Effector CD4-positive, alpha-beta T cell (primary cell): ENCODE measurements around the gene COL5A3.

Experiments
- DNase-seq: peaks from one replicate; pipeline ENCODE4 v3.0.0-alpha.2; 2020

COL5A3 gene

DNA sequence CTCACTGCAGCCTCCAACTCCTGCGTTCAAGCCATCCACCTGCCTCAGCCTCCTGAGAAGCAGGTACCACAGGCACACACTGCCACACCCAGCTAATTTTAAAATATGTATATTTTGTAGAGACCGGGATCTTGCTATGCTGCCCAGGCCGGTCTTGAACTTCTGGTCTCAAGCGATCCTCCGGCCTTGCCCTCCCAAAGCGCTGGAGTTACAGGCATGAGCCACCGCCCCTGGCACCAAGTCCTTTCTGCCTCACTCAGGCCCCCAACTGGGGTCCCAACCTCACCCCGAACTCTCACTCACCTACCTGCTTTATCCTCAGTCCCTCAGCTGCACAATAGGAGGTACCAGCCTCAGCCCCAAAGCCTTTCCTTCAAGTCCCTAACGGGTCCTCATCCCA lies 635 bp upstream of the COL5A3 start:
- DNase-seq = no peak

DNA sequence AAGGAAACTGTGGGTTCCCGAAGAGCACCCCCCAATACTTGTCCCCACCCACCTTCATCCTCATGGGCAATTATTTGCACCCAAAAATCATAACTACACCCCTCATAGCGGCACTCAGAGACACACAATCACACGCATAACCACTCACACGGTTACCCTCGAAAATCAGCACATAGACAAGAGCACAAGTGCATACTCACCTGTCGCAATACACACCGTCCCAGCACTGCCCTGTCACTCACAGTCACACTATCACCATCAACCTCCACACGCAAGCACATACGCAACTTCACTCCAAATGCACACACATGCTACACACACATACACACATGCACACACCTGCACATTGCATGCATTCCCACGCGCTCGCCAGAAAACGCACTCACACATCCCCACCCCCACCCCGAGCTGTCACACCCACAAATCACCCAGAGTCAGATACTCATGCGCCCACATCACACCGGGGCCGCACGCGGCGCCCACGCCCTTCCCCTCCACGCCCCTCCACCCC lies 535 bp downstream of the COL5A3 start:
- DNase-seq = no peak

- DNase-seq = no peak
Observed at GRCh38 chr19:10008184-10008765, 2.0 kb downstream of the COL5A3 start.

GRCh38 chr19:10007371-10008183 lies 2.7 kb downstream of the COL5A3 start:
- DNase-seq = no peak

- no peak for DNase-seq
Observed at GRCh38 chr19:10006752-10007323, 3.5 kb downstream of the COL5A3 start.

DNA sequence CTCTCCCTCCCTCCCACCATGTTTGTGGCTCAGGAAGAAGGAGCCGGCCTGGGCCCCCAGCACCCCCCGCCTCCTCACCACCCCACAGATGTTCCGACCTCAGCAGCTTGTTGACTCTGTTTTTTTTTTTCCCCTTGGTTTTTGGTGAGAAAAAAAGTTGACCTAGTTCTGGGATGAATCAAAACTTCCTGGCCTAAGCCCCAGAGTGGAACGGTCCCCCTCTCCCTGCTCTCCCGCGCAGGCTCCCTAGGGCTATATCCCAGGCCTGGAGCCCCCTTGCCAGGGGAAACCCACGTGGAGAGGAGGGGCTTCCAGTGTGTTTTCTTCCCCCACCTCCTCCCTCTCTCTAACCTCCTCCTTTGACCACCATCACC lies 4.0 kb downstream of the COL5A3 start:
- no peak for DNase-seq

- DNase-seq = no peak
Observed at GRCh38 chr19:10005632-10006334, 4.5 kb downstream of the COL5A3 start.

- no peak for DNase-seq
Observed at GRCh38 chr19:10004617-10005016, 5.7 kb downstream of the COL5A3 start.

DNA sequence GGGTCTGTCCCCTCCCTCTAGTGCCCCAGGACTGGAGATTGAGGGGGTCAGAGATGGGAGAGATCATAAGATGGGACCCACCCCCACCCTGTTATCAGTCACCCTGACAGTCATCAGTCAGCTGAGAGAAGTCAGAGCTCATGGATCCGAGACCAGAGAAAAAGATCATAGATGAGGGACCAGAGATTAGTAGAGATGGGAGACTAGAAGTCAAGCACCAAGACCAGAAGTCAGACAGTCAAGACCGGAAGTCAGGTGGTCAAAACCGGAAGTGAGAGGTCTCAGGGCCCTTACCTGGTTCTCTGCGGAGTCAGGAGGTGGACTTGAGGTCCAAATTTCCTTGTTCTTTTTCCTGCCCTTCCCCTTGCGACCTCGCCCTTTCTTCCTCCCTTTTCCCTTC lies 7.0 kb downstream of the COL5A3 start:
- DNase-seq = no peak

- no peak for DNase-seq
Observed at GRCh38 chr19:10001899-10002298, 8.4 kb downstream of the COL5A3 start.

DNA sequence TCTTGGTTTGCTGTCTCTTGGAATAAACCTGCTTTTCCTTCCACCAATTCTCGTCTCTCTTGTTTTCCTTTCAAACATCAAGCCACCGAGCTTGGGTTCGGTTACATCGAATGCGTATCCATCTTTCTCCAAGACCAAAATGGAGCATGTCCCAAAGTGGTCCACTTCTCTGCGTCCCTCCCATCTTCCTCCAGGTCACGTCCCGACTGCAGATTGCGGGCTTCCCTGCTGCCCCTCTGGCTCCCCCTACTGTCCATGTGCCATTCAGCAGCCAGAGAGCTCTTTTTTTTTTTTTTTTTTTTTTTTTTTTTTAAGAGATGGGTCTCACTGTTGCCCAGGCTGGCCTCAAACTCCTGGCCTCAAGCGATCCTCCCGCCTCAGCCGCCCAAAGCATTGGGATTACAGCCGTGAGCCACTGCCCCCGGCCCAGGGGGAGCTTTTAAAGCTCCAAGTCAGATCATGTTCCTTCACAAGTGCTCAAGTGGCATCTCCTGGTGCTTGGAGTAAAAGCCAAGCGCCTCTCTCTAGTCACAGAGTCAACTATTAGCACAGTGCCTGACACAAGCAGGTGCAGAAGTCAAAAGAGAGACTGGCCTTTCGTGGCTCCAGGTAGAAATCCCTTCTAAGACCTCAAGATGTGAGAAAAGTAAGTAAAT lies 10.0 kb downstream of the COL5A3 start:
- peak; percentile 54 for DNase-seq

- DNase-seq = no peak
Observed at GRCh38 chr19:9996541-9996940, 13.8 kb downstream of the COL5A3 start.

GRCh38 chr19:9995999-9996398 lies 14.3 kb downstream of the COL5A3 start:
- DNase-seq = no peak

DNA sequence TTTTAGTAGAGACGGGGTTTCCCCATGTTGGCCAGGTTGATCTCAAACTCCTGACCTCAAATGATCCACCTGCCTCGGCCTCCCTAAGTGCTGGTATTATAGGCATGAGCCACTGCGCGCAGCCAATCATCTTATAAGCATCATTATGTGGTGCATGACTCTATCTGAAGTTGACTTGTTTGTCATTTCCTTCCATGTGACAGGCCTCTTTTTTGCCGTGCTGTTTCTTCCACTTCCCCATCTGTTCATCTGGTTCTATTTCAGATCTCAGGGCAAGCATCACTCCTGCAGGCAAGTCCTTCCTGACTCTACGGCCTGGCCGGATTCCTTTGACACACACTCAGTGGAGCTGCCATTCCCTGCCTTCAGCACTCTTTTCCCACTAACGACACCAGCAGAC lies 15.2 kb downstream of the COL5A3 start:
- DNase-seq = no peak

- no peak for DNase-seq
Observed at GRCh38 chr19:9991425-9992191, 18.7 kb downstream of the COL5A3 start.

DNA sequence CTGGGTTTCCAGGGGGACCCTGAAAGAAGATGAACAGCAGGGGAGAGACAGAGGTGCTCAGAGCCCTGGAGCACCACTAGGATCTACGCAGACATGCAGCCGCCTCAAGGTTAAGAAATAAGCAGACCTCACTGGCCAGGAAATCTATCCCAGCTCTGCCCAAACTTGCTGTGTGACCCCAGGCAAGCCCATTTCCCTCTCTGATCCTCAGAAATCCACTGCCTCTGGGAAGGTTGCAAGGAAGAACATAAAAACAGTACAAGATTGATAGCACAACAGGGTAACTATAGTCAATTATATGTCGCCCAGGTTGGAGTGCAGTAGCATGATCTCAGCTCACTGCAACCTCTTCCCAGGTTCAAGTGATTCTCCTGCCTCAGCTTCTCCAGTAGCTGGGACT lies 20.8 kb downstream of the COL5A3 start:
- DNase-seq = no peak

DNA sequence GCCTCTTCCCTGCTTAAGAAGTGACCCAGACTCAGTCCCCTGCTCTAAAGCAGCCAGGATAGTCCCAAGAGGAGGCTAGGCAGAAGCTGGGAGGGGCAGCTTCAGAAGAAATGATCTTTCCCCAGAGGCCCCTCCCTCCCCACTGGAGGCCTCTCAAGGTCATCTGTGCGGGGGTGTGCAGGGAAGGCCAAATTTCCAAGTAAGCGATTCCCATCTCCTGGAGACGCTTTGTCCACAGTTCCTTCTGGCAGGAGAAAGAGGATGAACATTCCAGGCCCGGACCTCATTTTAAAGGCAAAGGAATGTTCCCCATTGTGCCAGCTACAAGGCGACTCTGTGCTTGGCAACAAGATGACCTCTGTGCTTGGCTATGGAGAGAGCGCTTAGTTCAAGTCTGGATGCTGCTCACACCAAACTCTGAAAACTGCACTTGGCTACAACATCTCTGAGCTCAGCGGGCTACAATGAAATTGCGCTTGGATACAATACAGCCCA lies 23.5 kb downstream of the COL5A3 start:
- no peak for DNase-seq

GRCh38 chr19:9981406-9982260 lies 28.7 kb downstream of the COL5A3 start:
- DNase-seq = no peak

DNA sequence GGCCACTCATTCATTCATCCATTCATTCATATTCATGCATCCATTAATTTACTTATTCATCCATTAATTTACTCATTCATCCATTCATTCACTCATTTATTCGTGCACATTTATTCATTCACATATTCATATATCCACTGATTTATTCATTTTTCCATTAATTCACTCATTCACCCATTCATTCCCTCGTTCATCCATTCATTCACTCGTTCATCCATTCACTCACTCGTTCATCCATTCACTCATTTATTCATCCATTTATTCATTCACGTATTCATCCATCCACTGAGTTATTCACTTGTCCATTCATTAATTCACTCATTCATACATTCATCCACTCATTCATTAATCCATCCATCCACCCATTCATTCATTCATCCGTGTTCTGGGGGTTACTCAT lies 38.2 kb downstream of the COL5A3 start:
- DNase-seq = no peak

- DNase-seq = no peak
Observed at GRCh38 chr19:9971166-9971897, 39.0 kb downstream of the COL5A3 start.
